SU-DHL-6 (cell line): Measurements from ENCODE around the gene ATP8A2.

Source experiments
- H2AFZ ChIP-seq: fragments of 200-600 bp; sonication (generic); 2 replicates; pipeline ENCODE4 v1.6.1; 2014; ENCODE audit warnings: low read depth, mild to moderate bottlenecking, moderate library complexity, mixed read lengths, antibody characterized with exemption, low read length; ENCODE audit not compliant: severe bottlenecking
- H3F3A ChIP-seq: fragments of 200-600 bp; shearing (Covaris generic); 2 replicates; pipeline ENCODE4 v1.6.0; 2016; ENCODE audit warnings: antibody characterized with exemption, mild to moderate bottlenecking; ENCODE audit not compliant: insufficient read depth
- H3K27ac ChIP-seq: fragments of 200-600 bp; sonication (generic); 2 replicates; pipeline ENCODE4 v1.5.1; 2016; ENCODE audit warnings: low read depth, mild to moderate bottlenecking, low read length, moderate library complexity, mixed read lengths
- H3K27me3 ChIP-seq: fragments of 200-600 bp; sonication (generic), shearing (Covaris generic); 2 replicates; pipeline ENCODE4 v1.6.0; 2014; ENCODE audit warnings: mild to moderate bottlenecking, low read length
- H3K36me3 ChIP-seq: fragments of 200-600 bp; sonication (generic); 2 replicates; pipeline ENCODE4 v1.6.1; 2014; ENCODE audit warnings: mild to moderate bottlenecking, low read length, mixed read lengths
- H3K4me2 ChIP-seq: fragments of 300-600, 200-600 bp; shearing (Covaris generic), sonication (generic); 2 replicates; pipeline ENCODE4 v1.6.0; 2014; ENCODE audit warnings: low read length, low read depth, mild to moderate bottlenecking; ENCODE audit not compliant: poor library complexity, severe bottlenecking
- H3K4me3 ChIP-seq: fragments of 200-600 bp; sonication (generic); 2 replicates; pipeline ENCODE4 v1.5.1; 2014; ENCODE audit warnings: antibody characterized with exemption, low read length, mild to moderate bottlenecking, mixed read lengths; ENCODE audit not compliant: insufficient read depth, poor library complexity, severe bottlenecking
- H3K79me2 ChIP-seq: fragments of 200-600 bp; sonication (generic); 2 replicates; pipeline ENCODE4 v1.6.1; 2014; ENCODE audit warnings: mild to moderate bottlenecking, low read length, moderate library complexity; ENCODE audit not compliant: insufficient read depth
- H3K9ac ChIP-seq: fragments of 200-600 bp; sonication (generic); 2 replicates; pipeline ENCODE4 v1.7.0; 2014; ENCODE audit warnings: mild to moderate bottlenecking, low read length
- H3K9me2 ChIP-seq: fragments of 200-600 bp; sonication (generic); replicated peaks from 2 replicates; pipeline ENCODE4 v1.6.1; 2014; ENCODE audit warnings: low read length; ENCODE audit not compliant: insufficient read depth
- H3K9me3 ChIP-seq: fragments of 200-600 bp; sonication (generic); 2 replicates; pipeline ENCODE4 v1.6.1; 2014; ENCODE audit warnings: low read length, mixed read lengths; ENCODE audit not compliant: insufficient read depth
- H4K20me1 ChIP-seq: fragments of 200-600 bp; sonication (generic); 2 replicates; pipeline ENCODE4 v1.6.1; 2014; ENCODE audit warnings: low read depth, mild to moderate bottlenecking, antibody characterized with exemption, low read length, moderate library complexity, mixed read lengths
- EZH2phosphoT487 ChIP-seq: fragments of 200-600 bp; sonication (generic), shearing (Covaris generic); conservative IDR thresholded peaks from 2 replicates; pipeline ENCODE4 v1.6.1; 2018; ENCODE audit warnings: mild to moderate bottlenecking, antibody characterized with exemption, low read length, moderate library complexity, mixed read lengths
- TF ChIP-seq, protein P1 (sequence below): fragments of 200-600 bp; sonication (generic); IDR thresholded peaks from one replicate; pipeline ENCODE4 v1.5.1; 2017; ENCODE audit warnings: antibody characterized with exemption, mild to moderate bottlenecking, low read length, moderate library complexity; ENCODE audit not compliant: insufficient read depth, poor library complexity, severe bottlenecking

Gene ATP8A2

GRCh38 chr13:25930653-25931052 is 558.9 kb downstream of the ATP8A2 start:
- Histone ChIP-seq H3K4me3 (no peak overlapping the region), H3K27ac (no peak overlapping the region), H3K79me2 (no peaks in the 10 kb centered on the region), H3K9ac (no peak overlapping the region), H3K9me3 (no peaks in the 10 kb centered on the region), H4K20me1 (no peaks in the 10 kb centered on the region), H2AFZ (no peak overlapping the region), H3F3A (no peaks in the 10 kb centered on the region), H3K4me2 (no peak overlapping the region), H3K27me3 (no peaks in the 10 kb centered on the region), H3K36me3 (no peaks in the 10 kb centered on the region), H3K9me2 (no peaks in the 10 kb centered on the region)
- TF ChIP-seq, protein P1, sequence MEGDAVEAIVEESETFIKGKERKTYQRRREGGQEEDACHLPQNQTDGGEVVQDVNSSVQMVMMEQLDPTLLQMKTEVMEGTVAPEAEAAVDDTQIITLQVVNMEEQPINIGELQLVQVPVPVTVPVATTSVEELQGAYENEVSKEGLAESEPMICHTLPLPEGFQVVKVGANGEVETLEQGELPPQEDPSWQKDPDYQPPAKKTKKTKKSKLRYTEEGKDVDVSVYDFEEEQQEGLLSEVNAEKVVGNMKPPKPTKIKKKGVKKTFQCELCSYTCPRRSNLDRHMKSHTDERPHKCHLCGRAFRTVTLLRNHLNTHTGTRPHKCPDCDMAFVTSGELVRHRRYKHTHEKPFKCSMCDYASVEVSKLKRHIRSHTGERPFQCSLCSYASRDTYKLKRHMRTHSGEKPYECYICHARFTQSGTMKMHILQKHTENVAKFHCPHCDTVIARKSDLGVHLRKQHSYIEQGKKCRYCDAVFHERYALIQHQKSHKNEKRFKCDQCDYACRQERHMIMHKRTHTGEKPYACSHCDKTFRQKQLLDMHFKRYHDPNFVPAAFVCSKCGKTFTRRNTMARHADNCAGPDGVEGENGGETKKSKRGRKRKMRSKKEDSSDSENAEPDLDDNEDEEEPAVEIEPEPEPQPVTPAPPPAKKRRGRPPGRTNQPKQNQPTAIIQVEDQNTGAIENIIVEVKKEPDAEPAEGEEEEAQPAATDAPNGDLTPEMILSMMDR: no peak
- no peak for TF ChIP-seq EZH2phosphoT487

GRCh38 chr13:25932365-25932764 is 560.6 kb downstream of the ATP8A2 start:
- Histone ChIP-seq H2AFZ (no peak overlapping the region), H3K9me2 (no peaks in the 10 kb centered on the region), H3K4me2 (no peak overlapping the region), H3K9ac (no peak overlapping the region), H3F3A (no peaks in the 10 kb centered on the region), H3K36me3 (no peaks in the 10 kb centered on the region), H3K4me3 (no peak overlapping the region), H4K20me1 (no peaks in the 10 kb centered on the region), H3K27me3 (no peaks in the 10 kb centered on the region), H3K79me2 (no peaks in the 10 kb centered on the region), H3K27ac (no peak overlapping the region), H3K9me3 (no peaks in the 10 kb centered on the region)
- TF ChIP-seq, protein P1: no peak
- TF ChIP-seq EZH2phosphoT487: no peak

DNA sequence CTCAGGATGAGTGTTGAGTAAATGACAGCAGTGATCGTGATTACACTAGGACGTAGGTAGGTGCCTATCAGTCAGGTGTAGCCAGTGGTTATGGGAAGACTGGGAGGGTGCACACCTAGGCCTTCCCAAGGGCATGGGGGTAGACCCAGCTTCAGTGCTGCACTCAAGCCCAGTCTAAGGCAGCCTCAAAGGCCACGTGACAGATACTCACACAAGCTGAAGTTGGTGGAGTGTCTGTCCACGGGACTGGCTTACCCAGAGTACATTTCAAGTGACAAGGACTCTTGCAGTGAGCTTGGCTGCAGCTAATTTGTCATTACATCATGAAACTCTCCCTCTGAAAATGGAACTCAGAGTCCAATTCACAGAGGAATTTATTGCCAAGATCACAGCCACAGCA is 561.7 kb downstream of the ATP8A2 start:
- Histone ChIP-seq H3K9ac (no peak overlapping the region), H3K9me2 (no peaks in the 10 kb centered on the region), H3K9me3 (no peaks in the 10 kb centered on the region), H3K36me3 (no peaks in the 10 kb centered on the region), H4K20me1 (no peaks in the 10 kb centered on the region), H3K4me2 (no peak overlapping the region), H3K4me3 (no peak overlapping the region), H2AFZ (no peak overlapping the region), H3K79me2 (no peaks in the 10 kb centered on the region), H3K27me3 (no peaks in the 10 kb centered on the region), H3F3A (no peaks in the 10 kb centered on the region), H3K27ac (no peak overlapping the region)
- TF ChIP-seq EZH2phosphoT487: no peak
- TF ChIP-seq, protein P1: no peak

DNA sequence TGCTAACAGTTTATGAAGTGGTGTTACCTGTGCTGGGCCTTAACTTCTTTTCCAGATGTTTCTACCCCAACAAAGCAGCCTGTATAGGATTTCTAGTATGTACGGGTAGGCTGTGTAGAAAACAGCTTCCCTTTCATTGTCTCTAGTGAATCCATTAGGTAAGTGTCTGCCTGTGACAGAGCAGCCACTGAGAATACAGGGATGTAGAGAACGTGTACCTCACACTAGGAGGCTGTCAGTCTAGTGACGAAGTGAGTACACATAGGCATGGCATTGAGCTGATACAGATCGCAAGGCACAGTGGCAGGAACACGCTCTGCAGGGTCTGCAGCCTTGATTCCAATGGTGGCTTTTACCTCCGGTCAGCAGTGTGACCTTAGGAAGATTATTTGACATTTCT is 562.4 kb downstream of the ATP8A2 start:
- no peaks in the 10 kb centered on the region for H3K27me3 ChIP-seq
- H3K9me2 ChIP-seq: no peaks in the 10 kb centered on the region
- H2AFZ ChIP-seq: no peak overlapping the region
- no peaks in the 10 kb centered on the region for H3K79me2 ChIP-seq
- H3K36me3 ChIP-seq: no peaks in the 10 kb centered on the region
- no peaks in the 10 kb centered on the region for H3K9me3 ChIP-seq
- no peak overlapping the region for H3K27ac ChIP-seq
- H3K4me2 ChIP-seq: no peak overlapping the region
- TF ChIP-seq, protein P1: no peak
- TF ChIP-seq EZH2phosphoT487: no peak
- no peaks in the 10 kb centered on the region for H3F3A ChIP-seq
- no peaks in the 10 kb centered on the region for H4K20me1 ChIP-seq
- H3K9ac ChIP-seq: no peak overlapping the region
- H3K4me3 ChIP-seq: no peak overlapping the region
